AG04449 (cell line): ENCODE measurements around the gene DISC1.
"Not testable (repeated sequence)": the region's sequence is repeated elsewhere in the genome, so short reads cannot be mapped to it uniquely, and the experiment has no call there.

Source experiments
- CTCF ChIA-PET: fragments of 350-600 bp; formaldehyde crosslinking; extraction: SDS; loops from one replicate; lab custom pipeline; 2021; ENCODE audit warnings: antibody characterized with exemption; lab: Yijun Ruan, JAX
- POLR2A ChIA-PET: fragments of 400-600, 350-600 bp; formaldehyde crosslinking; extraction: SDS; loops from one replicate; lab custom pipeline; 2020; ENCODE audit warnings: antibody characterized with exemption, inconsistent platforms; lab: Yijun Ruan, JAX
- DNase-seq: peaks from one replicate; pipeline ENCODE4 v3.0.0-alpha.2; 2010; ENCODE audit warnings: low read depth, low spot score
- H3K4me3 ChIP-seq: 2 replicates; pipeline ENCODE4 v1.5.1; 2011; ENCODE audit warnings: low read depth, mild to moderate bottlenecking, control low read depth, low read length
- CTCF ChIP-seq: IDR thresholded peaks from one replicate; pipeline ENCODE4 v1.5.1; 2011; ENCODE audit warnings: mild to moderate bottlenecking, moderate library complexity, low read length, control low read depth, inconsistent platforms; ENCODE audit not compliant: insufficient read depth; ENCODE audit errors: missing control alignments

Gene DISC1

GRCh38 chr1:231619257-231619634 is 7.3 kb upstream of the DISC1 start:
- POLR2A ChIA-PET = no interaction called here
- H3K4me3 ChIP-seq = no peak overlapping the region
- TF ChIP-seq CTCF = no peak
- no peak for DNase-seq
- CTCF ChIA-PET = no interaction called here

DNA sequence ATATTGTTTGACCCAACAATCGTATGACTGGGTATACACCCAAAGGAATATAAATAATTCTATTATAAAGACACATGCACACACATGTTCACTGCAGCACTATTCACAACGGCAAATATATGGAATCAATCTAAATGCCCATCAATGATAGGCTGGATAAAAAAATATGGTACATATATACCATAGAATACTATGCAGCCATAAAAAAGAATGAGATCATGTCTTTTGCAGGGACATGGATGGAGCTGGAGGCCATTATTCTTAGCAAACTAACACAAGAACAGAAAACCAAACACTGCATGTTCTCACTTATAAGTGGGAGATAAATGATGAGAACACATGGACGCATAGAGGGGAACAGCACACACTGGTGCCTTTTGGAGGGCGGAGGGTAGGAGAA is 1.5 kb upstream of the DISC1 start:
- POLR2A ChIA-PET, H3K4me3 ChIP-seq, DNase-seq: not testable (repeated sequence)
- CTCF ChIA-PET = interaction anchor here (1.0 to 2.0 kb wide), 2 partner anchors 9 kb away, joined by 3 to 8 read pairs; no protein-coding TSS in a partner anchor

DNA sequence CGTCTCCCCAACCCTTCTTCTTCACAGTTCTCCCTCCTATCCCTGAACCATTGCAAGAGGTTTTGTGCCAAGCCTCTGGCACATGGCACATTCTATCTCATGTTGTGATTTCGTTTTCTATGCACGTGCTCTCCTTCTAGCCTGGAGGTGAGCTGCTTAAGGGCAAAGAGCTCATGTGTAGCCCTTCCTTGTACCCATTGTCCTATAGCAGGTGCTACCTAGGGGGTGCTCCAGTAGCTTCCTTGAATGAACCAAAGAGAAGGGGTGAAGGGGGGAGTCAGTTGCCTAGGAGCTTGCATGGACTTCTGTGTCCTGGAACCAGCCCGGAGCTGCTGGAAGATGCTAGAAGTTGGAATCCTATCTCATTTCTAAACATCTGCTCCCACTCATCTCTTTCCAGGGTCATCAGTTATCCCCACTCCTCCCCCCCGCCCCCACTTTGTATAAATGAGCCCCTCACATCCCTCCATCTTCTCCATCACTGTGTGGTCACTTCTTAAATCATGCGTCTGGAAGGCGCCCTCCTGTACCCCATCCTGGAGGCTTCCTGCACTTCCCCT is 535 bp upstream of the DISC1 start:
- CTCF ChIA-PET = interaction anchor here (0.6 to 2.0 kb wide), 3 partner anchors 8 to 128 kb away, joined by 3 to 8 read pairs (median 3); no protein-coding TSS in a partner anchor
- TF ChIP-seq CTCF = no peak
- peak overlapping the region; percentile 78 for H3K4me3 ChIP-seq
- POLR2A ChIA-PET = no interaction called here
- no peak for DNase-seq

DNA sequence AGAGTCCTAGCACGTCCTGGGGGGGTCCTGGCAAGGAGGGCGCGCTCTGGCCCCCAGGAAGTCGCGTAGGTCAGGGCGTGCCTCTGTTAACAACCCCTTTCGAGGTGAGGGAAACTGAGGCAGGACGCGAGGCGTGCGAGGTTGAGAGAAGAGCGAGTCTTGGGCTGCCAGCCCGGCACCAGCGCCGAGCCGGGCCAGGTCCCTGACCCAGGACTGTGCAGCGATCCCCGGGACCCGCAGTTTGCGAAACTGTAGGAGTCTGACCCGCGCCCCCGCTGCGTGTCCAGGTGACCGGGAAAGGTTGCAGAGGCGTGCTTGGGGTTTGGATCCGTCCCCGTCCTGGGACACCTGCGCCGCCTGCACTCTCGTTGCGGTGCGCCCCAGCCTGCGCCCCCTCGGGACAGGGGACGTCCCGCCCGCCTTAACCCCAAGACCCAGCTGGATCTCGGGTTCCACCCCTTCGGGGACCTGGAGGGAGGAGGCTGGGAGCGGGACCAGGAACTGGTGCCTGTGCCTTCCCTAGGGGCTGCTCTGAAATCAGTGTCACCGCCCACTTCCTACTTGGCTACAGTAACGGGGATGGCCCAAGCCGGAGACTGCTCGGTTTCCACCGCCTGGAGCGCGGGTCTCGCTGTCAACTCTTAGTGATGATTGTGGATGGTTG is 493 bp downstream of the DISC1 start:
- no peak for DNase-seq
- no peak for TF ChIP-seq CTCF
- peak overlapping the region; percentile 78 for H3K4me3 ChIP-seq
- POLR2A ChIA-PET = no interaction called here
- CTCF ChIA-PET = interaction anchor here (2.0 kb wide), 1 partner anchor 11 kb away, joined by 8 read pairs; no protein-coding TSS in a partner anchor

GRCh38 chr1:231628207-231628876 is 1.8 kb downstream of the DISC1 start:
- DNase-seq = no peak
- ChIA-PET CTCF (no interaction called here), POLR2A (no interaction called here)
- TF ChIP-seq CTCF = no peak
- H3K4me3 ChIP-seq = no peak overlapping the region

GRCh38 chr1:231629132-231629531 is 2.5 kb downstream of the DISC1 start:
- CTCF ChIA-PET = no interaction called here

More at GRCh38 chr1:231629132-231629531, 2.5 kb downstream of the DISC1 start:
- POLR2A ChIA-PET = no interaction called here
- no peak overlapping the region for H3K4me3 ChIP-seq
- no peak for DNase-seq
- TF ChIP-seq CTCF = no peak
